Lower leg skin (tissue), 4 donors: ENCODE results near the gene ZNF335. TPM values are rescaled to one million over a fixed set of nuclear protein-coding genes. Genes with fewer than 3 reads are reported as not detected.

Experiments used
- DNase-seq, 2 donors: peaks; one replicate each; pipeline ENCODE4 v3.0.0-alpha.2; 2019; ENCODE audit warnings: low spot score in 2 of 2
- H3K4me3 ChIP-seq: fragments of 200-600 bp; sonication (generic); 2 replicates; pipeline ENCODE4 v1.5.1; 2017; ENCODE audit warnings: mild to moderate bottlenecking, low read depth; ENCODE audit not compliant: poor library complexity, severe bottlenecking
- POLR2A ChIP-seq, 2 donors: fragments of 450-650 bp; IDR thresholded peaks; one replicate each; pipeline ENCODE4 v1.6.1; 2016 to 2017; ENCODE audit warnings: antibody characterized with exemption in 2 of 2, mild to moderate bottlenecking in 1 of 2, moderate library complexity in 1 of 2
- WGBS, 2 donors: methylation state at CpG; one replicate each; pipeline ENCODE4 v1.1.5; 2018; 5-methylcytosine and 5-hydroxymethylcytosine counted together
- intact Hi-C: fragments of 100-400 bp; cut with DNase I; formaldehyde crosslinking; loops from one replicate; pipeline ENCODE4 v1.15.0; 2023; ENCODE audit warnings: low total_unique reads
- total RNA-seq, 4 donors: library from RNA; depleted of rRNA; stranded (reverse); fragments of >200 nt; gene quantifications; one replicate each; pipeline ENCODE4 v1.1.0, GENCODE V29; 2016
- TF ChIP-seq, protein P1 (sequence below), 3 donors: fragments of 450-650 bp; IDR thresholded peaks; one replicate each; pipeline ENCODE4 v1.5.1; 2016; ENCODE audit warnings: antibody characterized with exemption in 3 of 3, mild to moderate bottlenecking in 3 of 3, moderate library complexity in 2 of 3

The ZNF335 gene
- total RNA-seq, 4 donors from 2014 or later: 21.6 to 38.6 (median 30.7) TPM

DNA sequence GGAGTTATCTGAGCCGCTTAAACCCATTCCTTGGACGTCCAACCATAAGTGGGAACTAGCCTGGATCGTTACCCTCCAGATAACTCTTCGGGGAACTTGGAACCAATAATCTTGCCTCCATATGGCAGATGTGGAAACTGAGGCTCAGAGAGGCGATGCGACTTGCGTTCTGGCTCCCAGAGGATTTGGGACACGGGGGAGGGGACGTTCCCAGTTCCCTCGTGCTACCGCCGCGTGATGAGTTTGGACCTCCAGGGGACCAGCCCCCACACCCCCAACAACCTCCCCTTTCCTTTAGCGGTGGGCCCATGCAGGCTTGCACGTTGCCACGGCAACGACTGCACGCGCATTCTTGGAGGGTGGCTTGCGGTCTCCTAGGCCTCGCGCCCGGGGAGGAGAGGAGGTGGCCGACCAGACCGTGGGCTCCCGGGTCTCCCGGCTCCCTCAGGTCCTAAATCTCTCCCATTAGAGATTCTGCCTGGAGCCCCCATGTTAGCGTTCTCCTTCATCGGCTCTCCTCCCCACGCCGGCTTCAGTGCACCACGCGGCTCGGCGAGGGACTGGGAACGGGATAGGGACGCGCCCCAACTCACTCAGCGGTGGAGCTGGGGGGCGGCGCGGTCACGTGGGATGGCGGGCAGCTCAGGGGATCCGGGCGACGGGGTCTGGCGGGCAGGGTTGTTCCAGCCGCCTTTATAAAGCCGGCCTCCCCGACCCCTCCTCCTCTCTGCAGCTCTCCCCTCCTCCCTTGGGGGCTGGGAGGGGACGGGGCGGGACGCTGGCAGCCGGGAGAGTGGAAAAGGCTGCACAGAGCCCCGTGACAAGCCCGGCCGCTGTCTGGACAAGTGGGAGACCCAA, 60.3 kb downstream of the ZNF335 start, which contains the start of gene PLTP:
TSS of gene PLTP (minus strand) at position 670 of the 858 bp plus-strand sequence. CDS start 703 bp downstream, outside the sequence.
- peak within 1 kb of the TSS; percentile 33 for H3K4me3 ChIP-seq
- DNase-seq: peak; percentile 72 to 94
- WGBS, 2 donors: 1% methylated on average over 43 to 55 of the region's 58 CpGs
- intact Hi-C loops: no loop called here
- TF ChIP-seq, protein P1, sequence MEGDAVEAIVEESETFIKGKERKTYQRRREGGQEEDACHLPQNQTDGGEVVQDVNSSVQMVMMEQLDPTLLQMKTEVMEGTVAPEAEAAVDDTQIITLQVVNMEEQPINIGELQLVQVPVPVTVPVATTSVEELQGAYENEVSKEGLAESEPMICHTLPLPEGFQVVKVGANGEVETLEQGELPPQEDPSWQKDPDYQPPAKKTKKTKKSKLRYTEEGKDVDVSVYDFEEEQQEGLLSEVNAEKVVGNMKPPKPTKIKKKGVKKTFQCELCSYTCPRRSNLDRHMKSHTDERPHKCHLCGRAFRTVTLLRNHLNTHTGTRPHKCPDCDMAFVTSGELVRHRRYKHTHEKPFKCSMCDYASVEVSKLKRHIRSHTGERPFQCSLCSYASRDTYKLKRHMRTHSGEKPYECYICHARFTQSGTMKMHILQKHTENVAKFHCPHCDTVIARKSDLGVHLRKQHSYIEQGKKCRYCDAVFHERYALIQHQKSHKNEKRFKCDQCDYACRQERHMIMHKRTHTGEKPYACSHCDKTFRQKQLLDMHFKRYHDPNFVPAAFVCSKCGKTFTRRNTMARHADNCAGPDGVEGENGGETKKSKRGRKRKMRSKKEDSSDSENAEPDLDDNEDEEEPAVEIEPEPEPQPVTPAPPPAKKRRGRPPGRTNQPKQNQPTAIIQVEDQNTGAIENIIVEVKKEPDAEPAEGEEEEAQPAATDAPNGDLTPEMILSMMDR (IDR thresholded peaks at IDR 0.05): no peak
- no peak for TF ChIP-seq POLR2A (IDR thresholded peaks at IDR 0.05)

DNA sequence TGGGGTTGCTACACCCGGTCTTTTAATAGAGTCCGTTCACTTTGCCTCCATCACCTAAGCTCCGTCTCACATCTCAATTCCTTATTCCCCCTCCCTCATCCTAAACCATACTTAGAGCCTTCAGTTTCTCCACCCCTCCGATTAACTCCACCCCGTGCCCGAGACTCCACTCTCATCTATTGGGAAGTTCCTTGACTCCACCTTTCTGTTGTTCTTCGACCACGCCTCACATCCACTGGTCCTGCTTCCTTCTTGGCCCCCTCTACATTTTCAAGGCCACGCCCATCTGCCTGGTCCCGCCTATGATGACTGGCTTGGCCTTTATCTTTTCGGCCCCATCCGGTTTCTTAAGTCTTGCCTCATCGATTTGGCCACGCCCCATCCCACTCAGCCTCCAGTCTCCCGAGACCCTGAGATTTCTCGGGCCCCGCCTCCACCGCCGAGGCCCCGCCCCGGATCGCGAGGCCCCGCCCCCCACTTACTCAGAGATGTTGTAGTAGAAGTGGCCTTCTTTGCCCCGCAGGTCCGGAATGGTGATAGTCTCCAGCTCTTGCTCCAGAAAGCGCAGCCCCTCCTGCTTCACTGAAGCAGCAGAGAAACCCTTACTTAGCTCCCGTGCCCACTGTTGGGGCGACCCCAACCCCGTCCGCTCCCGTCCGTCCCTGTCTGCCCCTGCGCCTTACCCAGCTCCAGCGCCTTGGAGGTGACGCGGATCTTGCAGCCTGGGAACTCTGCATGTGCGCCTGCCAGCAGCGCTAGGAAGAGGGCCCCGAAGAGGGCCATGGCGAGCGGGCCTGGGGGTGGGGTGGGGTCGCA, 61.1 kb downstream of the ZNF335 start:
- H3K4me3 ChIP-seq: peak overlapping the region; percentile 33
- WGBS, 2 donors: 2 to 3% methylated on average over 39 to 41 of the region's 43 CpGs
- TF ChIP-seq, protein P1 (IDR thresholded peaks at IDR 0.05): no peak
- no peak for TF ChIP-seq POLR2A (IDR thresholded peaks at IDR 0.05)
- intact Hi-C loops: no loop called here
- DNase-seq: peak; percentile 99 to 100

DNA sequence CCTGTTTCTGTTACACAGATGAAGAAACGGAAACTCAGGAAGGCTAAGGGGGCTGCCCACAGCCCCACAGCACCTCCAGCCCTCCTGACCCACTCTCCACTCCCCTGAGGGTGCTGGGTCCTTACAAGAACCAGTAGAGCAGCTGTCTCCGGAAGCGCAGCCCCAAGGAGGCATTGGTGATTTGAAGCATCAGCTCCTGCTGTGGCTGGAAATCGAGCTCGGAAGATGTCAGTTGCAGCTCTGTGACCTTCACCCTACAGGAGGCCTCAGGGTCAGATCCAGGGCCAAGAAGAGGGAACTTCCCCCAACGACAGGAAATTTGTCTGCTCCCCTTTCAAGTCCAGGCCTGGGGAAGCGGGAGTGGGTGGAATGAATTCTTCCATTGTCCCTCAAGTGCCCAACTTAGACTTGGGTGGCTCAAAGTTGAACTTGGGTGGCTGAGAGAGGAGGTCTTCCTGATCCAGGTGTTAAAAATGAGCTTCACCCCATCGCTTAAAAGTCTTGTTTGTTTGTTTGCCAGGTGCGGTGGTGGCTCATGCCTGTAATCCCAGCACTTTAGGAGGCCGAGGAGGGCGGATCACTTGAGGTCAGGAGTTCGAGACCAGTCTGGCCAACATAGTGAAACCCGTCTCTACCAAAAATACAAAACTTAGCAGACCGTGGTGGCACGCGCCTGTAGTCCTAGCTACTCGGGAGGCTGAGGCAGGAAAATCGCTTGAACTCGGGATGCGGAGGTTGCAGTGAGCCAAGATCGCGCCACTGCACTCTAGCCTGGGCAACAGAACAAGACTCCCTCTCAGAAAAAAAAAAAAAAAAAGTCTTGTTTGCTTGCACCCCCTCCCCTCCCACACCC, 62.0 kb downstream of the ZNF335 start:
- H3K4me3 ChIP-seq: no peak overlapping the region
- intact Hi-C loops: no loop called here
- 83 to 85% methylated on average over 21 of the region's 22 CpGs for WGBS, 2 donors
- TF ChIP-seq POLR2A (IDR thresholded peaks at IDR 0.05): no peak
- TF ChIP-seq, protein P1 (IDR thresholded peaks at IDR 0.05): no peak
- DNase-seq: no peak

DNA sequence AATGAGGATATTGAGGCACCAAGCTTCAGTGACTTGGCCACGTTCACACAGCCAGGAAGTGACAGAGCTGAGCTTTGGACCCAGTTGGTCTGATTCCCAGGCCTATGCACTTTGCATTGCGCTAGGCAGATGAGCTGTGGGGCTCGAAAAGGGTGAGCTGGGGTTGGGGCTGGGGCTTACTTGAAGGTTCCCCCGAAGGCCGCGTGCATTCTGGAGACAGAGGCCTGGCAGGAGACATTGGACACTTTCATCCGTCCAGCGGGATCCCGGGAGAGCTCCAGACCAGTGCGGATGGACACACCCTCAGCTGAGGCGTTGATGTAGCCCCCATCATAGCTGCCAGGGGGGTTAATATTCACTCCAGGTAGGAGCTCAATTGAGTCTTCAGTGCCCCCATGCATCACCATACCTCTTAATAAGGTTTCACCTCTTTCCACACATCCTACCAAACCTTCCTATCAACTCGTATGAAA, 62.6 kb downstream of the ZNF335 start:
- no peak for TF ChIP-seq POLR2A (IDR thresholded peaks at IDR 0.05)
- TF ChIP-seq, protein P1 (IDR thresholded peaks at IDR 0.05): peak in 1 of 3 donors; percentile 7
- intact Hi-C loops: no loop called here
- H3K4me3 ChIP-seq: no peak overlapping the region
- DNase-seq: no peak
- 89 to 90% methylated on average over 12 of the region's 12 CpGs for WGBS, 2 donors

DNA sequence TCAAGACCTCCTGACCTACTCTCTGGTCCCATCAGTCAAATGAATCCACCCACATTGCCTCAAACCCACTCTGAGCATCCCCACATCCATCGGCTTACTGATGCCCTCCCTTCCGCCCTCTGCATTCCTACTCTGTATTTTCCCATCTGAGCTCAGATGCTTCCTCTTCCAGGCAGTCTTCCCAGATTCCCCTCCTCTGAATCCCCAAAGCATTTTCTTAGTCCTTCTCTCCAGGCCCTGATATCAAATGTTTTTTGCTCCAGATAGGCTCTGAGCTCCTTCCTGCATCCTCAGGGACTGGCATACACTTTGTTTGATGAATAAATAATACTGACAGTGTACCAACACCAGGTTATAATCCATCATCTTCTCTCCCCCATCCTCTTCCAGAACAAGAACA, 63.9 kb downstream of the ZNF335 start:
- no peak for TF ChIP-seq POLR2A (IDR thresholded peaks at IDR 0.05)
- TF ChIP-seq, protein P1 (IDR thresholded peaks at IDR 0.05): no peak
- WGBS, 2 donors: 92 to 98% methylated on average over 2 of the region's 2 CpGs
- DNase-seq: no peak
- no peak overlapping the region for H3K4me3 ChIP-seq
- intact Hi-C loops: no loop called here
